Activated CD8-positive, alpha-beta T cell treated with anti-CD3 and anti-CD28 coated beads for 36 hours (primary cell): ENCODE measurements around the gene MGAT4A. TPM values are rescaled to one million over a fixed set of nuclear protein-coding genes. Genes with fewer than 3 reads are reported as not detected.

Source experiments
- ATAC-seq: fragments of 200-7000 bp; cut with Tn5 transposase; one replicate; pipeline ENCODE4 v1.10.0; 2021; ENCODE audit warnings: mild to moderate bottlenecking, moderate library complexity
- CTCF ChIA-PET: fragments of 350-600 bp; sonication (Branson Sonifier 250); formaldehyde crosslinking; loops from one replicate; lab custom pipeline; 2021; ENCODE audit warnings: antibody characterized with exemption; lab: Charles Lee
- POLR2A ChIA-PET: fragments of 350-600 bp; sonication (Branson Sonifier 250); formaldehyde crosslinking; loops from one replicate; lab custom pipeline; 2021; ENCODE audit warnings: antibody characterized with exemption; lab: Charles Lee
- DNase-seq: peaks from one replicate; pipeline ENCODE4 v3.0.0-alpha.2; 2020
- H3K27ac Mint-ChIP-seq: one replicate; pipeline ENCODE4 v1.8.0; 2021; ENCODE audit warnings: mild to moderate bottlenecking, mixed read lengths
- H3K27me3 Mint-ChIP-seq: one replicate; pipeline ENCODE4 v1.8.0; 2021; ENCODE audit warnings: mixed read lengths
- H3K36me3 Mint-ChIP-seq: one replicate; pipeline ENCODE4 v1.8.0; 2021; ENCODE audit warnings: low read depth, mixed read lengths
- H3K4me1 Mint-ChIP-seq: one replicate; pipeline ENCODE4 v1.8.0; 2021; ENCODE audit warnings: low read depth, mixed read lengths
- H3K4me3 Mint-ChIP-seq: one replicate; pipeline ENCODE4 v1.8.0; 2021; ENCODE audit warnings: mild to moderate bottlenecking, moderate library complexity, mixed read lengths
- H3K9me3 Mint-ChIP-seq: one replicate; pipeline ENCODE4 v1.8.0; 2021; ENCODE audit warnings: mixed read lengths
- CTCF ChIP-seq: fragments of 200-600 bp; IDR thresholded peaks from one replicate; pipeline ENCODE4 v1.8.0; 2022; ENCODE audit warnings: antibody characterized with exemption, mild to moderate bottlenecking
- intact Hi-C: fragments of 100-400 bp; cut with micrococcal nuclease; formaldehyde crosslinking; loops from one replicate; pipeline ENCODE4 v1.10.0; 2022
- total RNA-seq, 2 experiments: library from RNA; stranded (reverse); gene quantifications; one replicate each; pipeline ENCODE4 v1.2.3, GENCODE V29; 2021

MGAT4A gene
- total RNA-seq, 2 experiments from 2014 or later: 57.6 to 59.0 TPM

GRCh38 chr2:98607104-98607503, 123.8 kb downstream of the MGAT4A start:
- TF ChIP-seq CTCF: no peak
- H3K9me3 Mint-ChIP-seq: no peaks in the 10 kb centered on the region
- H3K4me1 Mint-ChIP-seq: peaks cover 59% of the 10 kb centered on the region
- ChIA-PET CTCF (interaction anchor here (1.0 to 1.8 kb wide), 7 partner anchors 38 to 459 kb away, joined by 3 to 6 read pairs (median 3); no protein-coding TSS in a partner anchor), POLR2A (interaction anchor here (0.7 to 1.5 kb wide), 4 partner anchors 16 to 187 kb away, joined by 3 to 5 read pairs (median 4); no protein-coding TSS in a partner anchor)
- ATAC-seq (no peak), DNase-seq (no peak)
- peaks cover 33% of the 10 kb centered on the region for H3K36me3 Mint-ChIP-seq
- intact Hi-C loops: no loop called here
- H3K27me3 Mint-ChIP-seq: no peaks in the 10 kb centered on the region
- peak overlapping the region; percentile 94 for H3K27ac Mint-ChIP-seq
- H3K4me3 Mint-ChIP-seq: peak overlapping the region; percentile 90

GRCh38 chr2:98606431-98606830, 124.5 kb downstream of the MGAT4A start:
- DNase-seq (no peak), ATAC-seq (no peak)
- Mint-ChIP-seq H3K36me3 (peaks cover 28% of the 10 kb centered on the region), H3K27ac (peak overlapping the region; percentile 94), H3K4me1 (peaks cover 56% of the 10 kb centered on the region), H3K9me3 (no peaks in the 10 kb centered on the region), H3K4me3 (peak overlapping the region; percentile 90), H3K27me3 (no peaks in the 10 kb centered on the region)
- TF ChIP-seq CTCF: no peak
- CTCF ChIA-PET: interaction anchor here (1.0 to 1.8 kb wide), 7 partner anchors 38 to 459 kb away, joined by 3 to 6 read pairs (median 3); no protein-coding TSS in a partner anchor
- intact Hi-C loops: no loop called here
- POLR2A ChIA-PET: interaction anchor here (0.7 to 2.1 kb wide), 3 partner anchors 14 to 187 kb away, joined by 3 to 6 read pairs (median 5); no protein-coding TSS in a partner anchor

- ChIA-PET CTCF (interaction anchor here (0.9 kb wide), 1 partner anchor 36 kb away, joined by 3 read pairs; no protein-coding TSS in a partner anchor), POLR2A (interaction anchor here (1.0 to 2.1 kb wide), 2 partner anchors 13 to 27 kb away, joined by 4 to 6 read pairs; no protein-coding TSS in a partner anchor)
- intact Hi-C loops: no loop called here
- Mint-ChIP-seq H3K4me3 (no peak overlapping the region), H3K36me3 (peaks cover 21% of the 10 kb centered on the region), H3K27ac (peak overlapping the region; percentile 19), H3K27me3 (no peaks in the 10 kb centered on the region), H3K9me3 (no peaks in the 10 kb centered on the region), H3K4me1 (peaks cover 42% of the 10 kb centered on the region)
- TF ChIP-seq CTCF: no peak
- ATAC-seq (no peak), DNase-seq (no peak)
Observed at GRCh38 chr2:98605076-98605475, 125.9 kb downstream of the MGAT4A start.

- intact Hi-C loops: loop anchor here (5.0 kb wide), 1 partner anchor 192 kb away; no protein-coding TSS in a partner anchor
- Mint-ChIP-seq H3K4me3 (no peak overlapping the region), H3K9me3 (no peaks in the 10 kb centered on the region), H3K27me3 (no peaks in the 10 kb centered on the region), H3K36me3 (peaks cover 21% of the 10 kb centered on the region), H3K4me1 (peaks cover 37% of the 10 kb centered on the region), H3K27ac (peak overlapping the region; percentile 19)
- ChIA-PET POLR2A (interaction anchor here (1.0 to 2.1 kb wide), 2 partner anchors 13 to 28 kb away, joined by 4 to 6 read pairs; no protein-coding TSS in a partner anchor), CTCF (interaction anchor here (1.1 to 1.8 kb wide), 3 partner anchors 26 to 116 kb away, joined by 3 to 4 read pairs (median 3); no protein-coding TSS in a partner anchor)
- no peak for ATAC-seq
- no peak for TF ChIP-seq CTCF
- DNase-seq: no peak
Observed at GRCh38 chr2:98604547-98604946, 126.4 kb downstream of the MGAT4A start.

- Mint-ChIP-seq H3K27me3 (no peaks in the 10 kb centered on the region), H3K27ac (peak overlapping the region; percentile 32), H3K36me3 (peaks cover 34% of the 10 kb centered on the region), H3K4me3 (no peak overlapping the region), H3K4me1 (peaks cover 41% of the 10 kb centered on the region), H3K9me3 (no peaks in the 10 kb centered on the region)
- intact Hi-C loops: loop anchor here (5.0 kb wide), 1 partner anchor 189 kb away; no protein-coding TSS in a partner anchor
- ChIA-PET POLR2A (no interaction called here), CTCF (interaction anchor here (1.6 kb wide), 1 partner anchor 9 kb away, joined by 5 read pairs; no protein-coding TSS in a partner anchor)
- peak; percentile 88 for ATAC-seq
- TF ChIP-seq CTCF: peak; percentile 73
- DNase-seq: peak; percentile 32
Observed at GRCh38 chr2:98601532-98602132, 129.3 kb downstream of the MGAT4A start.
